Stomach smooth muscle (tissue), 2 donors: ENCODE measurements around the gene LENG1.
"Not testable (repeated sequence)": the region's sequence is repeated elsewhere in the genome, so short reads cannot be mapped to it uniquely, and the experiment has no call there.

Experiments used
- H3K27ac ChIP-seq: one replicate; pipeline ENCODE4 v1.7.0; 2013; ENCODE audit warnings: mild to moderate bottlenecking, low read length, inconsistent platforms
- H3K27me3 ChIP-seq, 2 donors: one replicate each; pipeline ENCODE4 v1.7.0; 2013; ENCODE audit warnings: low read length in 2 of 2; ENCODE audit not compliant: insufficient read depth in 2 of 2, control insufficient read depth in 1 of 2
- H3K36me3 ChIP-seq, 2 donors: one replicate each; pipeline ENCODE4 v1.7.0; 2013; ENCODE audit warnings: low read length in 2 of 2; ENCODE audit not compliant: control insufficient read depth in 2 of 2, insufficient read depth in 2 of 2
- H3K4me1 ChIP-seq: one replicate; pipeline ENCODE4 v1.7.0; 2013; ENCODE audit warnings: low read length; ENCODE audit not compliant: control insufficient read depth, insufficient read depth
- H3K4me3 ChIP-seq, 2 donors: one replicate each; pipeline ENCODE4 v1.7.0; 2013; ENCODE audit warnings: low read length in 2 of 2
- H3K9ac ChIP-seq, 2 donors: one replicate each; pipeline ENCODE4 v1.7.0; 2013; ENCODE audit warnings: low read length in 2 of 2, mild to moderate bottlenecking in 1 of 2
- H3K9me3 ChIP-seq, 2 donors: one replicate each; pipeline ENCODE4 v1.7.0; 2013; ENCODE audit warnings: low read length in 2 of 2; ENCODE audit not compliant: control insufficient read depth in 2 of 2
- donor health status: healthy.
- donor health status: Pancreatic carcinoma.

The LENG1 gene

GRCh38 chr19:54189145-54189734 is 29.7 kb upstream of the LENG1 start, which contains the start of gene MBOAT7:
Gene MBOAT7 (minus strand): TSS chr19:54189580. CDS start chr19:54188508, 1,072 bp downstream.
- Histone ChIP-seq H3K36me3 (peaks cover 10% of the 10 kb centered on the region in 2 donors), H3K27ac (peak within 1 kb of the TSS; percentile 97), H3K27me3 (no peaks in the 10 kb centered on the region), H3K9me3 (no peaks in the 10 kb centered on the region), H3K9ac (peak within 1 kb of the TSS; percentile 76 to 94), H3K4me3 (peak within 1 kb of the TSS; percentile 57 to 91), H3K4me1 (peaks cover 25% of the 10 kb centered on the region)

- Histone ChIP-seq H3K4me1 (peaks cover 25% of the 10 kb centered on the region), H3K9me3 (no peaks in the 10 kb centered on the region), H3K27ac (peak overlapping the region; percentile 97), H3K27me3 (no peaks in the 10 kb centered on the region), H3K36me3 (peaks cover 5 to 10% of the 10 kb centered on the region in 2 donors), H3K4me3 (peak overlapping the region; percentile 57 to 91), H3K9ac (peak overlapping the region; percentile 76 to 94)
Measured at GRCh38 chr19:54188215-54188871, 28.8 kb upstream of the LENG1 start.

DNA sequence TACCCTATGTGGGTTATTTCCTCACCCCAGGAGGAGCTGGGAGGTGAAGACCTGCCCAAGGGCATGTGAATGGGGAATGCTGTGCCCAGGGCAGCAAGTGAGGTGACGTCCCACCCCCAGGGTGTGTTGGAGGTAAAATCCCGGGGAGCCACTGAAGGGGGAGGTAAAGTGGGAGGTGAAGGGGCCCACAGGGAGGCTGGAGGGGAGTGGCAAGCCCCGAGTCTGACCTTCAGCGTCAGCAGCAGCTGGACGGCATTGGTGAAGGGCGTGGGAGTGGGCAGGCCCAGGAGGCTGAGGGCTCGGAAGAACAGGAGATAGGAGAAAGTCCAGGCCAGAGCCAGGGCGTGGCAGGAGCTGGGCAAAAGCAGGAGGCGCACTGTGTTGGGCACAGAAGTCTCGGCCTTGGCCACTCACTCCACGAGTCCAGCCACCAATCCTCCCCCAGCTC is 27.4 kb upstream of the LENG1 start:
- Histone ChIP-seq H3K27ac (no peak overlapping the region), H3K27me3 (no peaks in the 10 kb centered on the region), H3K4me1 (peaks cover 18% of the 10 kb centered on the region), H3K36me3 (peaks cover 0 to 8% of the 10 kb centered on the region in 2 donors), H3K9ac (peak overlapping the region in 1 of 2 donors; percentile 13), H3K9me3 (no peaks in the 10 kb centered on the region), H3K4me3 (no peak overlapping the region)

DNA sequence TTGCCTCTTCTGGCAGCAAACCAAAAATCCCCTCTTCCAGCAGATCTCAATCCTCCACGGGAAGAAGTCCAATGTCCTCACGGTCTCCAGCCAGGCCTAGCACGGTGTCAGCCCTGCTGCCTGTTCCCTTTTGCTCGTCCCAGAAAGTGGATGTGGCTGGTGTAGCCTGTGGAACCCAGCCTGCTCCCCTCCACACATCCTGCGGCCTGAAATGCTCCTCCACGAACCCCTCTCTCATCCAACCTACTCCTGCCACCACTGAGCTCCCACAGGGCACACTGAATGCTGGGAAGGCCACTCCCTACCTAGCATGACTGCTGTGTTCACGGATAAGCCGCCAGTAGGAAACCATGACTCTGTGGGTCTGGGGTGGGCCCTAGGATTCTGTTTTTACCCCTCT is 26.8 kb upstream of the LENG1 start:
- H3K27ac ChIP-seq, result no peak overlapping the region
- H3K9ac ChIP-seq, result no peak overlapping the region
- peaks cover 0 to 8% of the 10 kb centered on the region in 2 donors for H3K36me3 ChIP-seq
- H3K9me3 ChIP-seq, result no peaks in the 10 kb centered on the region
- no peak overlapping the region for H3K4me3 ChIP-seq
- H3K27me3 ChIP-seq, result no peaks in the 10 kb centered on the region
- H3K4me1 ChIP-seq, result peaks cover 12% of the 10 kb centered on the region

- Histone ChIP-seq H3K4me1 (peaks cover 5% of the 10 kb centered on the region), H3K9me3 (no peaks in the 10 kb centered on the region), H3K27ac (no peak overlapping the region), H3K9ac (no peak overlapping the region), H3K27me3 (no peaks in the 10 kb centered on the region), H3K36me3 (peaks cover 0 to 11% of the 10 kb centered on the region in 2 donors), H3K4me3 (no peak overlapping the region)
Measured at GRCh38 chr19:54183431-54183830, 23.9 kb upstream of the LENG1 start.

GRCh38 chr19:54181894-54182293 is 22.4 kb upstream of the LENG1 start:
- H3K27me3 ChIP-seq, H3K4me3 ChIP-seq: not testable (repeated sequence)
- peaks cover 0 to 11% of the 10 kb centered on the region in 2 donors for H3K36me3 ChIP-seq

DNA sequence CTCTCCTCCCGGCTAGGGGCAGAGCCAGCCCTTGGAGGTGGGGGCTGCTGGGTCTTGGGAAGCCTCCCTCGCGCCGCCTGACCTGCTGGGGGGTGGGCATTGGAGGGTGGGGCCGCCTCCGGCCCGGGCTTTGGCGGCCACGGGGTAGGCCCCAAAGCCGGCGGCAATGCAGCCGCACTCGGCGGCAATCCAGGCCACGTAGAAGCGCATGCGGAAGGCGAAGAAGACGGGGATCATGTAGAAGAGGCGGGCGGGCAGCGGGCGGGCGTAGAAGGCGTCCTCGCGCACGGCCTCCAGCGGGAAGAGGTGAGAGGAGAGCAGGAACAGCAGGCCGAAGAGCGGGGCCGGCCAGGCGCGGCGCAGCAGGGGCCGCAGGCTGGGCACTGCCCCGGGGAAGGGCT is 21.2 kb upstream of the LENG1 start:
- Histone ChIP-seq H3K9me3 (no peaks in the 10 kb centered on the region), H3K9ac (no peak overlapping the region), H3K4me3 (no peak overlapping the region), H3K27me3 (no peaks in the 10 kb centered on the region), H3K4me1 (no peaks in the 10 kb centered on the region), H3K27ac (no peak overlapping the region), H3K36me3 (peaks cover 0 to 10% of the 10 kb centered on the region in 2 donors)

More at GRCh38 chr19:54181894-54182293, 22.4 kb upstream of the LENG1 start:
- H3K9ac ChIP-seq, H3K9me3 ChIP-seq, H3K27ac ChIP-seq, H3K4me1 ChIP-seq: not testable (repeated sequence)

- no peak overlapping the region for H3K27ac ChIP-seq
Measured at GRCh38 chr19:54179921-54180461, 20.5 kb upstream of the LENG1 start.

DNA sequence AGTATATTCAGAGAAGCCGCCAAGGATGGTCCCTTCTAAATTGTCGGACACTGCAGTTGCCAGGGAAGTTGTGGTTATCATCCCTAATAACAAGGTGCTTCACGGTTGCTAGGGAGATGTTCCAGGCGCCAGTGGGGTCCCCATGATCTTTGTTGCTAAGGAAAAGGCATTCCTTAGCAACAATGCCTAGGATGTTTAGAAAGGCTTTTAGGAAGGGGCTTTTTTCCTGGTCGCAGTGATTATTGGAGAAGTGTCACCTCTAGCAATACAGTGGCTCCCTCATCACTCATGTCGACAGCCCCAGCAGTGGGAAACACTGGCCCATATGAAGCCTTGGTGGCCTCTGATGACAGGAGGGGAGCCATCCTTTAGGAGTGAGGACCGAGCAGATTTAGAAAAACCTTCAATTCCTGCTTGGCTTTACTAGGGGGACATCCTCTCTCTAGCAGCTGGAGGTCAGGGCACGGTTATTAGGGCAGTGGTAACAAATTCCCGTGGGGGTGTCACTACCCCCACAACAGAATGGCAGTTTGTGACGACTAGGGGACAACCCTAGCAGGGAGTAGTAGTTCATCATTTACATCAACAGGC is 19.8 kb upstream of the LENG1 start:
- Histone ChIP-seq H3K27me3 (no peaks in the 10 kb centered on the region), H3K27ac (no peak overlapping the region), H3K36me3 (peaks cover 0 to 10% of the 10 kb centered on the region in 2 donors), H3K9me3 (no peaks in the 10 kb centered on the region), H3K9ac (no peak overlapping the region), H3K4me1 (no peaks in the 10 kb centered on the region), H3K4me3 (no peak overlapping the region)

More at GRCh38 chr19:54179921-54180461, 20.5 kb upstream of the LENG1 start:
- Histone ChIP-seq H3K36me3 (peaks cover 0 to 10% of the 10 kb centered on the region in 2 donors), H3K4me1 (no peaks in the 10 kb centered on the region), H3K9me3 (no peaks in the 10 kb centered on the region), H3K4me3 (no peak overlapping the region), H3K9ac (no peak overlapping the region), H3K27me3 (no peaks in the 10 kb centered on the region)

- Histone ChIP-seq H3K9me3 (no peaks in the 10 kb centered on the region), H3K4me3 (no peak overlapping the region), H3K27me3 (peaks cover 0 to 2% of the 10 kb centered on the region in 2 donors), H3K36me3 (peaks cover 0 to 10% of the 10 kb centered on the region in 2 donors), H3K27ac (no peak overlapping the region), H3K9ac (no peak overlapping the region), H3K4me1 (no peaks in the 10 kb centered on the region)
Measured at GRCh38 chr19:54178581-54179261, 19.2 kb upstream of the LENG1 start.
